ENCODE measurements around the gene XYLB.

DNA sequence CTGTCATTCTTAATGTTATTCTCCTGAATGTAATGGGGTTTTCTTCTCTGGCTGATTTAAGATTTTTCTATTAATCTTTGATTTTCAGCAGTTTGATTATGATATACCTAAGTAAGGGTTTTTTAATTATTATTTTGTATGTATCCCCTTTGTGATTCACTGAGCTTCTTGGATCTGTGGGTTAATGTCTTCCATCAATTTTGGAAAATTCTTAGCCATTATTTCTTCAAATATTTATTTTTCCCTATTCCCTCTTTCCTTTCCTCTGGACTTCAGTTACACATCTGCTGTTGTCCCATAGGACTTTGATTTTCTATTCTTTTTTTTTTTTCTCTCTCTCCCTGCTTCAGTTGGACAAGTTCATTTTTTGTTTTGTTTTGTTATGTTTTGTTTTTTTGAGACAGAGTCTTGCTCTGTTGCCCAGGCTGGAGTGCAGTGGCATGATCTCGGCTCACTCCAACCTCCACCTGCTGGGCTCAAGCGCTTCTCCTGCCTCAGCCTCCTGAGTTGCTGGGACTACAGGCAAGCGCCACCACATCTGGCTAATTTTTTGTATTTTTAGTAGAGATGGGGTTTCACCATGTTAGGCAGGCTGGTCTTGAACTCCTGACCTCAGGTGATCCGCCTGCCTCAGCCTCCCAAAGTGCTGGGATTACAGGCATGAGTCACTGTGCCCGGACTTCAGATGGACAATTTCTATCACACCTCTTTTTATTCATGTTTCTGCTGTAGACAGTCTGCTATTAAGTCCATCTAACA lies 40.6 kb downstream of the XYLB start:
- TF ChIP-seq TAF1 (IDR thresholded peaks at IDR 0.05; ENCODE audit: borderline replicate concordance, insufficient read depth, low read length): no peak
- TF ChIP-seq, protein P1, sequence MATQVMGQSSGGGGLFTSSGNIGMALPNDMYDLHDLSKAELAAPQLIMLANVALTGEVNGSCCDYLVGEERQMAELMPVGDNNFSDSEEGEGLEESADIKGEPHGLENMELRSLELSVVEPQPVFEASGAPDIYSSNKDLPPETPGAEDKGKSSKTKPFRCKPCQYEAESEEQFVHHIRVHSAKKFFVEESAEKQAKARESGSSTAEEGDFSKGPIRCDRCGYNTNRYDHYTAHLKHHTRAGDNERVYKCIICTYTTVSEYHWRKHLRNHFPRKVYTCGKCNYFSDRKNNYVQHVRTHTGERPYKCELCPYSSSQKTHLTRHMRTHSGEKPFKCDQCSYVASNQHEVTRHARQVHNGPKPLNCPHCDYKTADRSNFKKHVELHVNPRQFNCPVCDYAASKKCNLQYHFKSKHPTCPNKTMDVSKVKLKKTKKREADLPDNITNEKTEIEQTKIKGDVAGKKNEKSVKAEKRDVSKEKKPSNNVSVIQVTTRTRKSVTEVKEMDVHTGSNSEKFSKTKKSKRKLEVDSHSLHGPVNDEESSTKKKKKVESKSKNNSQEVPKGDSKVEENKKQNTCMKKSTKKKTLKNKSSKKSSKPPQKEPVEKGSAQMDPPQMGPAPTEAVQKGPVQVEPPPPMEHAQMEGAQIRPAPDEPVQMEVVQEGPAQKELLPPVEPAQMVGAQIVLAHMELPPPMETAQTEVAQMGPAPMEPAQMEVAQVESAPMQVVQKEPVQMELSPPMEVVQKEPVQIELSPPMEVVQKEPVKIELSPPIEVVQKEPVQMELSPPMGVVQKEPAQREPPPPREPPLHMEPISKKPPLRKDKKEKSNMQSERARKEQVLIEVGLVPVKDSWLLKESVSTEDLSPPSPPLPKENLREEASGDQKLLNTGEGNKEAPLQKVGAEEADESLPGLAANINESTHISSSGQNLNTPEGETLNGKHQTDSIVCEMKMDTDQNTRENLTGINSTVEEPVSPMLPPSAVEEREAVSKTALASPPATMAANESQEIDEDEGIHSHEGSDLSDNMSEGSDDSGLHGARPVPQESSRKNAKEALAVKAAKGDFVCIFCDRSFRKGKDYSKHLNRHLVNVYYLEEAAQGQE (IDR thresholded peaks at IDR 0.05; ENCODE audit: insufficient read depth in 1 of 2, low read depth in 2 of 2, low read length in 2 of 2): no peak
